ENCODE results near the gene PRR23C.

Gene PRR23C

GRCh38 chr3:139044366-139045210 lies at the start of gene PRR23C:
Gene PRR23C, minus strand, starts transcription at chr3:139044892. Its CDS starts 272 bp downstream, at chr3:139044620.
- POLR2A ChIA-PET: no interaction called here
- no peak for TF ChIP-seq CTCF (IDR thresholded peaks at IDR 0.05; ENCODE audit: insufficient read depth, low read length, missing control alignments)
- H3K4me3 ChIP-seq (ENCODE audit: low read depth, low read length): no peak within 1 kb of the TSS
- DNase-seq (ENCODE audit: low read depth, low spot score): no peak
- CTCF ChIA-PET: no interaction called here

GRCh38 chr3:139093840-139094239 lies 49.1 kb upstream of the PRR23C start:
- ChIA-PET CTCF (interaction anchor here (0.6 to 2.0 kb wide), 3 partner anchors 7 to 235 kb away, joined by 3 to 9 read pairs (median 3); no protein-coding TSS in a partner anchor), POLR2A (no interaction called here)
- TF ChIP-seq CTCF (IDR thresholded peaks at IDR 0.05; ENCODE audit: insufficient read depth, low read length, missing control alignments): no peak
- no peak for DNase-seq (ENCODE audit: low read depth, low spot score)
- no peak overlapping the region for H3K4me3 ChIP-seq (ENCODE audit: low read depth, low read length)

GRCh38 chr3:139088462-139089324 lies 44.0 kb upstream of the PRR23C start:
- ChIA-PET CTCF (no interaction called here), POLR2A (no interaction called here)
- DNase-seq (ENCODE audit: low read depth, low spot score): no peak
- TF ChIP-seq CTCF (IDR thresholded peaks at IDR 0.05; ENCODE audit: insufficient read depth, low read length, missing control alignments): no peak
- no peak overlapping the region for H3K4me3 ChIP-seq (ENCODE audit: low read depth, low read length)

- ChIA-PET POLR2A (no interaction called here), CTCF (no interaction called here)
- H3K4me3 ChIP-seq (ENCODE audit: low read depth, low read length): no peak overlapping the region
- DNase-seq (ENCODE audit: low read depth, low spot score): no peak
- no peak for TF ChIP-seq CTCF (IDR thresholded peaks at IDR 0.05; ENCODE audit: insufficient read depth, low read length, missing control alignments)
Measured at GRCh38 chr3:139087621-139088020, 42.9 kb upstream of the PRR23C start.

- POLR2A ChIA-PET: no interaction called here
- TF ChIP-seq CTCF (IDR thresholded peaks at IDR 0.05; ENCODE audit: insufficient read depth, low read length, missing control alignments): no peak
- CTCF ChIA-PET: no interaction called here
- H3K4me3 ChIP-seq (ENCODE audit: low read depth, low read length): no peak overlapping the region
- DNase-seq (ENCODE audit: low read depth, low spot score): no peak
Measured at GRCh38 chr3:139084176-139084575, 39.5 kb upstream of the PRR23C start.

- ChIA-PET CTCF (no interaction called here), POLR2A (no interaction called here)
- no peak for DNase-seq (ENCODE audit: low read depth, low spot score)
- H3K4me3 ChIP-seq (ENCODE audit: low read depth, low read length): no peak overlapping the region
- no peak for TF ChIP-seq CTCF (IDR thresholded peaks at IDR 0.05; ENCODE audit: insufficient read depth, low read length, missing control alignments)
Measured at GRCh38 chr3:139074565-139075115, 29.9 kb upstream of the PRR23C start.

Measured in AG04449 (cell line).